HepG2 (cell line): Measurements from ENCODE around the gene KCNMB4. TPM values are rescaled to one million over a fixed set of nuclear protein-coding genes. Genes with fewer than 3 reads are reported as not detected.

Experiments used
- ELF1 ChIP-seq: sonication (generic); formaldehyde crosslinking; IDR thresholded peaks from 2 replicates; pipeline ENCODE4 v1.4.0; 2020; ENCODE audit warnings: missing genetic modification reagents
- ERF ChIP-seq: IDR thresholded peaks from 2 replicates; pipeline ENCODE4 v1.6.1; 2018; ENCODE audit warnings: missing biosample characterization, missing genetic modification reagents
- EZH2 ChIP-seq: conservative IDR thresholded peaks from 2 replicates; pipeline ENCODE4 v1.6.1; 2012; ENCODE audit warnings: mild to moderate bottlenecking, low read depth, low read length, moderate library complexity
- FOXC1 ChIP-seq: sonication (generic); formaldehyde crosslinking; IDR thresholded peaks from 2 replicates; pipeline ENCODE4 v1.8.0; 2022; ENCODE audit warnings: mild to moderate bottlenecking, missing genetic modification reagents, borderline replicate concordance
- FOXK2 ChIP-seq: fragments of 450-650 bp; IDR thresholded peaks from 2 replicates; pipeline ENCODE4 v1.6.1; 2016
- HHEX ChIP-seq: IDR thresholded peaks from 2 replicates; pipeline ENCODE4 v1.6.1; 2016; ENCODE audit warnings: control low read depth
- KAT7 ChIP-seq: IDR thresholded peaks from 2 replicates; pipeline ENCODE4 v1.6.1; 2018; ENCODE audit warnings: borderline replicate concordance, missing compliant biosample characterization
- KDM1A ChIP-seq: IDR thresholded peaks from 2 replicates; pipeline ENCODE4 v1.6.1; 2016; ENCODE audit warnings: missing compliant biosample characterization
- NR2F2 ChIP-seq: IDR thresholded peaks from 2 replicates; pipeline ENCODE4 v1.6.1; 2012; ENCODE audit warnings: low read depth, inconsistent platforms, borderline replicate concordance
- PITX1 ChIP-seq: sonication (generic); formaldehyde crosslinking; IDR thresholded peaks from 2 replicates; pipeline ENCODE4 v1.5.1; 2020; ENCODE audit warnings: mild to moderate bottlenecking, missing genetic modification reagents
- POLR2AphosphoS5 ChIP-seq: IDR thresholded peaks from 2 replicates; pipeline ENCODE4 v1.6.1; 2012; ENCODE audit warnings: low read depth, low read length
- SAFB2 ChIP-seq: sonication (generic); formaldehyde crosslinking; IDR thresholded peaks from 2 replicates; pipeline ENCODE4 v1.5.1; 2020; ENCODE audit warnings: missing genetic modification reagents, low read depth, mild to moderate bottlenecking, borderline replicate concordance
- SMYD3 ChIP-seq: sonication (generic); formaldehyde crosslinking; IDR thresholded peaks from 2 replicates; pipeline ENCODE4 v1.8.1; 2023; ENCODE audit warnings: mild to moderate bottlenecking, missing genetic modification reagents
- TBL1XR1 ChIP-seq: fragments of 150-350 bp; IDR thresholded peaks from 2 replicates; pipeline ENCODE4 v1.6.1; 2014; ENCODE audit warnings: borderline replicate concordance, low read length; ENCODE audit not compliant: partially characterized antibody
- ZBTB20 ChIP-seq: sonication (generic); formaldehyde crosslinking; IDR thresholded peaks from 2 replicates; pipeline ENCODE4 v1.8.1; 2023; ENCODE audit warnings: missing genetic modification reagents, low read depth, mild to moderate bottlenecking, borderline replicate concordance
- ZBTB3 ChIP-seq: sonication (generic); formaldehyde crosslinking; IDR thresholded peaks from 2 replicates; pipeline ENCODE4 v1.4.0; 2020; ENCODE audit warnings: low read depth, mild to moderate bottlenecking, moderate library complexity, missing genetic modification reagents, borderline replicate concordance
- ZFAT ChIP-seq: sonication (generic); formaldehyde crosslinking; conservative IDR thresholded peaks from 2 replicates; pipeline ENCODE4 v1.8.1; 2023; ENCODE audit warnings: missing genetic modification reagents, inconsistent platforms
- ZFP36 ChIP-seq: fragments of 150-350 bp; IDR thresholded peaks from 2 replicates; pipeline ENCODE4 v1.6.1; 2018; ENCODE audit warnings: borderline replicate concordance, low read length, low read depth; ENCODE audit not compliant: partially characterized antibody
- ZNF251 ChIP-seq: sonication (generic); formaldehyde crosslinking; IDR thresholded peaks from 2 replicates; pipeline ENCODE4 v1.9.0; 2021; ENCODE audit warnings: mild to moderate bottlenecking, missing genetic modification reagents
- ZNF253 ChIP-seq: sonication (generic); formaldehyde crosslinking; IDR thresholded peaks from 2 replicates; pipeline ENCODE4 v1.8.0; 2022; ENCODE audit warnings: mild to moderate bottlenecking, missing genetic modification reagents, borderline replicate concordance
- ZNF383 ChIP-seq: sonication (generic); formaldehyde crosslinking; IDR thresholded peaks from 2 replicates; pipeline ENCODE4 v1.4.0; 2020; ENCODE audit warnings: missing genetic modification reagents, mild to moderate bottlenecking, borderline replicate concordance
- ZNF430 ChIP-seq: sonication (generic); formaldehyde crosslinking; IDR thresholded peaks from 2 replicates; pipeline ENCODE4 v1.9.0; 2021; ENCODE audit warnings: mild to moderate bottlenecking, missing genetic modification reagents
- ZNF468 ChIP-seq: sonication (generic); formaldehyde crosslinking; IDR thresholded peaks from 2 replicates; pipeline ENCODE4 v1.8.0; 2022; ENCODE audit warnings: mild to moderate bottlenecking, moderate library complexity, missing genetic modification reagents
- ZNF557 ChIP-seq: sonication (generic); formaldehyde crosslinking; IDR thresholded peaks from 2 replicates; pipeline ENCODE4 v1.4.0; 2020; ENCODE audit warnings: missing genetic modification reagents
- ZNF562 ChIP-seq: sonication (generic); formaldehyde crosslinking; IDR thresholded peaks from 2 replicates; pipeline ENCODE4 v1.8.0; 2022; ENCODE audit warnings: missing genetic modification reagents, borderline replicate concordance
- ZNF563 ChIP-seq: sonication (generic); formaldehyde crosslinking; IDR thresholded peaks from 2 replicates; pipeline ENCODE4 v1.8.0; 2022; ENCODE audit warnings: mild to moderate bottlenecking, moderate library complexity, missing genetic modification reagents
- ZSCAN30 ChIP-seq: sonication (generic); formaldehyde crosslinking; IDR thresholded peaks from 2 replicates; pipeline ENCODE4 v1.5.0; 2020; ENCODE audit warnings: mild to moderate bottlenecking, missing genetic modification reagents
- polyA plus RNA-seq, 8 experiments: library from polyadenylated mRNA; depleted of rRNA in 3 of 8; stranded (reverse) in 7 of 8; unstranded in 1 of 8; fragments of >200 nt; fragmentation: Illumina TruSeq in 4 of 8; extraction: Trizol in 4 of 8; gene quantifications; 2 replicates each; pipeline versions ENCODE4 v1.2.1 to v1.2.3, GENCODE V29; 2011 to 2016; ENCODE audit warnings: low read depth in 4 of 8, missing spikeins in 1 of 8, mixed read lengths in 1 of 8; ENCODE audit not compliant: insufficient read depth in 1 of 8
- total RNA-seq, 5 experiments: library from RNA; depleted of rRNA; stranded (reverse); fragments of >200 nt; fragmentation: Illumina TruSeq; extraction: Trizol; gene quantifications; 2 replicates each; pipeline ENCODE4 v1.2.3, GENCODE V29; 2016; ENCODE audit warnings: low read depth in 1 of 5
- TF ChIP-seq, protein P1 (sequence below): sonication (generic); formaldehyde crosslinking; IDR thresholded peaks from 2 replicates; pipeline ENCODE4 v1.9.0; 2022; ENCODE audit warnings: missing genetic modification reagents, mild to moderate bottlenecking, borderline replicate concordance
- TF ChIP-seq, protein P2 (sequence below), 2 experiments: sonication (generic) in 1 of 2; formaldehyde crosslinking in 1 of 2; IDR thresholded peaks; 2 replicates each; pipeline versions ENCODE4 v1.5.1 to v1.6.1; 2011 to 2020; ENCODE audit warnings: borderline replicate concordance in 1 of 2, low read depth in 1 of 2, low read length in 1 of 2, mild to moderate bottlenecking in 1 of 2, missing genetic modification reagents in 1 of 2, moderate library complexity in 1 of 2

KCNMB4 gene
- total and polyA plus RNA-seq, 2 of the 13 experiments (the other 11 are each of a cell fraction or from before 2014, with no cell fraction given): 0.67 to 0.84 TPM

DNA sequence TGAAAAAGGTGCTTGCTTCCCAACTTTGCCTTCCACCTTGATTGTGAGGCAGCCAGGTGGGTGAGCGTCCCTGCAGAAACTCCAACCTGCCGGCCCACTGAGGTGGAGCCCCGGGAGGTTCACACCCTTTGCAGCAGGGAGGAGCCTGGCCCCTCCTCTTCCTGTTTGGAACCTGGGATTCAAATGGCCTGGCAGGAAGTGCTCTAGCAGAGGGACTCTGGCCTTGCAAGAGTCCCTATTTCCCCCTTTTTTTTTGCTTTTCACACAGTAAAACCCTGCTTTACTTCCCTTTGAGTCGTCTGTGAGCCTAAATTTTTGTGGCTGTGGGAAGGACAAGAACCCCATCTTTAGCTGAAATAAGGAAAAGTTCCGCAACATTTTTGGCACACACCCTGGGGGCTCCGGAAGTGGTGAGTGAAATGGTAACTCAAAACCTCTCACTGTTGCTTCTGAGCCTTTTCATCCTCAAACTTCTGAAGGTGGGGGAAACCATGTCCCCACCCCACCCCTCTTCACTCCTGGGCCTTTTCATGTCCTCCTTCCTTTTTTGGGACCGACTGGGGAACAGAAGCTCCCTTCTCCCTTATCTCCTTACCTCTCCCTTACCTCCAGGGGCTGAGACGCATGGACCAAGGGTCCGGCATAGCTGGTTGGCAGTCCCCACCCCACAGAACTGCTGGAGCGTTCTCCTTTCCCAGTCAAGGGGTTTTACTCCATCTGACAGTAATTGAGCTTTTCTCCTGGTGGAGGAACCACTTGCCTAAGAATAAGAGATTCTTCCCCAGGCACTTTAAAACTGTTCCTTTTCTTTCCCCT lies 102.0 kb downstream of the KCNMB4 start (continued):
- TF ChIP-seq ZBTB20 (CRISPR knock-in tag) (no peak), ZBTB3 (CRISPR knock-in tag) (no peak), ZNF251 (CRISPR knock-in tag) (no peak), ZNF562 (CRISPR knock-in tag) (no peak), POLR2AphosphoS5 (peak; percentile 46; the same call in 1 of the 2 replicates), NR2F2 (no peak), ELF1 (CRISPR knock-in tag) (peak; percentile 43; the same call in 1 of the 2 replicates), PITX1 (CRISPR knock-in tag) (no peak), KDM1A (CRISPR knock-in tag) (no peak), ZFP36 (no peak), SAFB2 (CRISPR knock-in tag) (no peak), FOXC1 (CRISPR knock-in tag) (no peak), ZNF468 (no peak), EZH2 (no peak), ERF (peak; percentile 23; the same call in 1 of the 2 replicates), ZNF563 (CRISPR knock-in tag) (no peak), HHEX (CRISPR knock-in tag) (no peak), ZNF383 (CRISPR knock-in tag) (no peak), ZNF253 (CRISPR knock-in tag) (no peak), ZFAT (CRISPR knock-in tag) (no peak), FOXK2 (no peak), ZSCAN30 (CRISPR knock-in tag) (no peak), ZNF430 (peak; percentile 31; the same call in 1 of the 2 replicates), SMYD3 (CRISPR knock-in tag) (no peak), ZNF557 (CRISPR knock-in tag) (no peak), KAT7 (CRISPR knock-in tag) (no peak), TBL1XR1 (no peak)
- TF ChIP-seq, protein P1, sequence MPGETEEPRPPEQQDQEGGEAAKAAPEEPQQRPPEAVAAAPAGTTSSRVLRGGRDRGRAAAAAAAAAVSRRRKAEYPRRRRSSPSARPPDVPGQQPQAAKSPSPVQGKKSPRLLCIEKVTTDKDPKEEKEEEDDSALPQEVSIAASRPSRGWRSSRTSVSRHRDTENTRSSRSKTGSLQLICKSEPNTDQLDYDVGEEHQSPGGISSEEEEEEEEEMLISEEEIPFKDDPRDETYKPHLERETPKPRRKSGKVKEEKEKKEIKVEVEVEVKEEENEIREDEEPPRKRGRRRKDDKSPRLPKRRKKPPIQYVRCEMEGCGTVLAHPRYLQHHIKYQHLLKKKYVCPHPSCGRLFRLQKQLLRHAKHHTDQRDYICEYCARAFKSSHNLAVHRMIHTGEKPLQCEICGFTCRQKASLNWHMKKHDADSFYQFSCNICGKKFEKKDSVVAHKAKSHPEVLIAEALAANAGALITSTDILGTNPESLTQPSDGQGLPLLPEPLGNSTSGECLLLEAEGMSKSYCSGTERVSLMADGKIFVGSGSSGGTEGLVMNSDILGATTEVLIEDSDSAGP (CRISPR knock-in tag): no peak
- TF ChIP-seq, protein P2, sequence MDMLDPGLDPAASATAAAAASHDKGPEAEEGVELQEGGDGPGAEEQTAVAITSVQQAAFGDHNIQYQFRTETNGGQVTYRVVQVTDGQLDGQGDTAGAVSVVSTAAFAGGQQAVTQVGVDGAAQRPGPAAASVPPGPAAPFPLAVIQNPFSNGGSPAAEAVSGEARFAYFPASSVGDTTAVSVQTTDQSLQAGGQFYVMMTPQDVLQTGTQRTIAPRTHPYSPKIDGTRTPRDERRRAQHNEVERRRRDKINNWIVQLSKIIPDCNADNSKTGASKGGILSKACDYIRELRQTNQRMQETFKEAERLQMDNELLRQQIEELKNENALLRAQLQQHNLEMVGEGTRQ (IDR thresholded peaks at IDR 0.05; ENCODE audit: low read depth, low read length): no peak
- TF ChIP-seq, protein P2 (CRISPR knock-in tag; IDR thresholded peaks at IDR 0.05; ENCODE audit: borderline replicate concordance): no peak
